ENCODE results near the gene LCE6A.
A peak's percentile ranks its signal among the peaks of the same experiment; 100 is the strongest.

LCE6A gene

DNA sequence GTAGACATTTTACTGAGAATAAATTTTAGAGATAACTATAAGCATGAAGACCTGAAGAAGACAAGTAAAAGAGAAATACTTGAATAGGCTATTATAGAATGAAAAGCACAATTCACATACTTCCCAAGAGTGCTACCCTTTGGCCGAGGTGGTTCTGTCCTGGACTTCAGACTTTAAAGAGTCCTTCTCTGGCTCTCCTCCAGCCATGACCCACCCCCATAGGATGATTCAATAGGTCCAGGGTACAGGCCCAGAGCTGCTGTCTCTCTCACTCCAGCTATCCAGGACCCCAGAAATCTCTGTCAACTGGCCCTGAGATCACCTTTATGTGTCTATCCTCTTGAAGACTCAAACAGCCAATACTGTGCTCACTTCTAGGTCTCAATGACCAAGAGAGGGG, 34.2 kb downstream of the LCE6A start:
- peaks cover 43% of the 10 kb centered on the region for H3K9me3 Mint-ChIP-seq
- H3K27me3 Mint-ChIP-seq (ENCODE audit: low read depth, poor library complexity): peaks cover 4% of the 10 kb centered on the region
- no peak overlapping the region for H3K27ac Mint-ChIP-seq
- TF ChIP-seq, protein P1, sequence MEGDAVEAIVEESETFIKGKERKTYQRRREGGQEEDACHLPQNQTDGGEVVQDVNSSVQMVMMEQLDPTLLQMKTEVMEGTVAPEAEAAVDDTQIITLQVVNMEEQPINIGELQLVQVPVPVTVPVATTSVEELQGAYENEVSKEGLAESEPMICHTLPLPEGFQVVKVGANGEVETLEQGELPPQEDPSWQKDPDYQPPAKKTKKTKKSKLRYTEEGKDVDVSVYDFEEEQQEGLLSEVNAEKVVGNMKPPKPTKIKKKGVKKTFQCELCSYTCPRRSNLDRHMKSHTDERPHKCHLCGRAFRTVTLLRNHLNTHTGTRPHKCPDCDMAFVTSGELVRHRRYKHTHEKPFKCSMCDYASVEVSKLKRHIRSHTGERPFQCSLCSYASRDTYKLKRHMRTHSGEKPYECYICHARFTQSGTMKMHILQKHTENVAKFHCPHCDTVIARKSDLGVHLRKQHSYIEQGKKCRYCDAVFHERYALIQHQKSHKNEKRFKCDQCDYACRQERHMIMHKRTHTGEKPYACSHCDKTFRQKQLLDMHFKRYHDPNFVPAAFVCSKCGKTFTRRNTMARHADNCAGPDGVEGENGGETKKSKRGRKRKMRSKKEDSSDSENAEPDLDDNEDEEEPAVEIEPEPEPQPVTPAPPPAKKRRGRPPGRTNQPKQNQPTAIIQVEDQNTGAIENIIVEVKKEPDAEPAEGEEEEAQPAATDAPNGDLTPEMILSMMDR (IDR thresholded peaks at IDR 0.05): no peak
- no peaks in the 10 kb centered on the region for H3K36me3 Mint-ChIP-seq (ENCODE audit: low read depth)
- DNase-seq: no peak
- no peaks in the 10 kb centered on the region for H3K4me1 Mint-ChIP-seq
- H3K4me3 Mint-ChIP-seq: no peak overlapping the region

DNA sequence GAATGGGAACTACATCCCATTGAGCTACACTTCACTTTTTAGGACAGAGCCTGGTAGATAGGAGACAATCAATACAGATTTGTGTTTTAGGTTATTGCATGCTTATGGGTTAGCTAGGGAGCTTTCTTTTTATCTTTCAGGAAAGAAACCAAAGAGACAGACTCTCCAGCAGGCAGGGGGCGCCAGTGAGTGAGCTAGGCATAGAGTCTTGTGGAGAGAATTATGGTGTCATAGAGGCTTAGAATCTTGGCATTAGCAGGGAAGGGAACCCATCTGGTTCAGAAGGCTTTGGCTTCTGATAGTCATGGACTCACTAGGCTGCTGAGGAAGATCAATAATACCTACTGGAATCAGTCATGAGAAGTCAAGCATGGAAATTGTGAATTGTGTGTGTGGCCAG, 35.4 kb downstream of the LCE6A start, which contains the start of gene SMCP:
SMCP (plus strand) TSS at position 281 of the 400 bp plus-strand sequence. CDS start 6,101 bp downstream, outside the sequence.
- Mint-ChIP-seq H3K27me3 (ENCODE audit: low read depth, poor library complexity) (peaks cover 2% of the 10 kb centered on the region), H3K9me3 (peaks cover 53% of the 10 kb centered on the region), H3K4me3 (no peak within 1 kb of the TSS), H3K27ac (no peak within 1 kb of the TSS), H3K36me3 (ENCODE audit: low read depth) (no peaks in the 10 kb centered on the region), H3K4me1 (no peaks in the 10 kb centered on the region)
- TF ChIP-seq, protein P1 (IDR thresholded peaks at IDR 0.05): no peak
- DNase-seq: peak; percentile 10

DNA sequence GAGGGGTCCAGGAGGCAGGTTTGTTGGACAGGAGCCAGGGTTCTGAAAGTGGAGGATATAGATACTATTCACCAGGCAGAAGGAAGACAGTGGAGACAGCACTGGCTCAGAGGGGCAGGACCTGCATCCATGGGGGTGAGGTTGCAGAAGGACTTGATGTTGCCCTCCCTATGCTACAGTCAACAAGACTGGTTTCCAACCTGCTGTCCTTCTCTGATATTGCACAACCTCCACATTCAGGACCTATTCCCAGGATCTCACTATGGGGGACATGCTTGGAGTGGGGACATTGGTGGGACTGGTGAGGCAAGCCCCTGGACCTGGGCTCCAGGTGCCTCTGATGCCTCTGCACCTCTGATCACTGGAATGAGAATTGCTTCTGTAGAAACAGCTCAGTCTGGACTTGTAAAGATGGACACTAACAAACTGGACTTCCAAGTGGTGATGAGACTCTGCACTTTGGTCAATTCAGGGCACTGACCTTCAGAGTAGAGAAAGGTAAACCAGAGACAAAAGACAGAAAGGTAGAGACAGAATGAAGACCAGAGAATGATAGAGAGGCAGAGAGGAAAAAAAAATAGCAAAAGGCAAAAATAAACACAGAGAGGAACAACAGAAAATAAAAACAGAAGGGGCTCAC, 37.0 kb downstream of the LCE6A start:
- Mint-ChIP-seq H3K4me3 (no peak overlapping the region), H3K4me1 (no peaks in the 10 kb centered on the region), H3K27me3 (ENCODE audit: low read depth, poor library complexity) (peaks cover 2% of the 10 kb centered on the region), H3K27ac (no peak overlapping the region), H3K9me3 (peaks cover 68% of the 10 kb centered on the region), H3K36me3 (ENCODE audit: low read depth) (no peaks in the 10 kb centered on the region)
- DNase-seq: no peak
- TF ChIP-seq, protein P1 (IDR thresholded peaks at IDR 0.05): no peak

DNA sequence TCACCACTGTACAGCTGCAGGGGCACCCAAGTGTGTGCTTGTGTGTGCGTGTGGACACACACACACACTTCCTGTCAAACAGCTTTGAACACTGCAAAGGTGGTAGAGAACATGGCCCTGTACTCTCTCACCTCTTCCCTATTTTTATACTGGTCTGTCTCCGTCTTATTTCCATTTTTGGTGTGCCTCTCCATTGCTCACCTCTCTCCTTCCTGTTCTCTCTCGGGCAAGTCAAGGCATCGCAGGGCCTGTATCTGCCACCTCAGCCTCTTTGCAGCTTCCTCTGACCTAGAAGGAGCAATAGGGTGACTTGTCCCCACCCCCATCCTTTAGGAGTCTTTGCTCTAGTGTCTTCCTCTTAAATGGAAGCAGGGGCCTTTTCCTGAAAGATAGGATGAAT, 37.7 kb downstream of the LCE6A start:
- no peaks in the 10 kb centered on the region for H3K36me3 Mint-ChIP-seq (ENCODE audit: low read depth)
- no peak overlapping the region for H3K4me3 Mint-ChIP-seq
- peaks cover 75% of the 10 kb centered on the region for H3K9me3 Mint-ChIP-seq
- H3K27ac Mint-ChIP-seq: no peak overlapping the region
- H3K27me3 Mint-ChIP-seq (ENCODE audit: low read depth, poor library complexity): peaks cover 2% of the 10 kb centered on the region
- DNase-seq: no peak
- no peaks in the 10 kb centered on the region for H3K4me1 Mint-ChIP-seq
- TF ChIP-seq, protein P1 (IDR thresholded peaks at IDR 0.05): no peak

DNA sequence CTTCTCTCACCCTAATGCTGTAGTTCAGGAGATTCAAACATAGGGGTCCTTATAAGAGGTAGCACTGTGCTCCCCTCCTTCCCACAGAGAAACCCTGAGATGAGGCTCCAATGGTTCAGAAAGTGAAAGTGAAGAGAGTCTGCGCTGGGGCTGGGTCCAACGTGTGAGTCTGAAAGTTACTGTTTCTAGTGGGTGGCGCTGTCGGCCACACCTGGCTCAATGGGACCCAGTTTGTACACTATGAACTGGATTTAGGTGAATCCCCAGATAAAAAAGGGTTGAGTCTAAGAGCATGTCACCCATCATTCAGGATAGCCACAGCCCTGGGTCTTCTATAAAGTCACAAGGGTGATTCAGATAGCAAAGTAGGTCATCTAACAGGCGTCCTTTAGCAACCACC, 38.3 kb downstream of the LCE6A start:
- H3K9me3 Mint-ChIP-seq: peaks cover 81% of the 10 kb centered on the region
- H3K4me1 Mint-ChIP-seq: no peaks in the 10 kb centered on the region
- DNase-seq: no peak
- no peak overlapping the region for H3K27ac Mint-ChIP-seq
- TF ChIP-seq, protein P1 (IDR thresholded peaks at IDR 0.05): no peak
- no peaks in the 10 kb centered on the region for H3K36me3 Mint-ChIP-seq (ENCODE audit: low read depth)
- H3K4me3 Mint-ChIP-seq: no peak overlapping the region
- peaks cover 2% of the 10 kb centered on the region for H3K27me3 Mint-ChIP-seq (ENCODE audit: low read depth, poor library complexity)

DNA sequence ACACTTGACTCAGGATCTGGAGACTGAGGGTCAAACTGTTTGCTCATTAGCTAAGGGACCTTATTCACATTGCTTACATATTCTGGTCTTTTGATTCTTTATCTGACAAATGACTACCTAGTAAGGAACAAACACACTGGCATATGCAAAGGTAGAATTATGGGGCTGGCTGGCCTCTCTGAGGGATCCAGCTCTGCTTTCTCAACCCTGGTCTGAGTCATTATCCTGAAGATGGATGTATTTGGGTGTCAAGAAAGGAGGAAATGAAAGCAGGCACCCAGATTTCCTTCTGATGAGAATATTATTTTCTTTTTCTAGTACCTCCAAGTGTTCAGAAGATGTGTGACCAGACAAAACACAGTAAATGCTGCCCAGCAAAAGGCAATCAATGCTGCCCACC, 41.4 kb downstream of the LCE6A start:
- DNase-seq: no peak
- TF ChIP-seq, protein P1 (IDR thresholded peaks at IDR 0.05): no peak
- H3K27ac Mint-ChIP-seq: no peak overlapping the region
- H3K36me3 Mint-ChIP-seq (ENCODE audit: low read depth): no peaks in the 10 kb centered on the region
- H3K27me3 Mint-ChIP-seq (ENCODE audit: low read depth, poor library complexity): peaks cover 4% of the 10 kb centered on the region
- no peaks in the 10 kb centered on the region for H3K4me1 Mint-ChIP-seq
- peaks cover 77% of the 10 kb centered on the region for H3K9me3 Mint-ChIP-seq
- no peak overlapping the region for H3K4me3 Mint-ChIP-seq

Data from nephron progenitor cell (in vitro differentiated cells).